Subcutaneous preadipocyte (primary cell): ENCODE measurements around the gene HYOU1. TPM values are rescaled to one million over a fixed set of nuclear protein-coding genes. Genes with fewer than 3 reads are reported as not detected.

Experiments used
- small RNA-seq: library from RNA; depleted of rRNA; stranded (forward); fragments of <200 nt; gene quantifications from one replicate; pipeline ENCODE3, GENCODE V24; 2012
- total RNA-seq: library from RNA; depleted of rRNA; stranded (reverse); fragments of >200 nt; gene quantifications from 2 replicates; pipeline ENCODE4 v1.2.3, GENCODE V29; 2012

HYOU1 gene, protein sequence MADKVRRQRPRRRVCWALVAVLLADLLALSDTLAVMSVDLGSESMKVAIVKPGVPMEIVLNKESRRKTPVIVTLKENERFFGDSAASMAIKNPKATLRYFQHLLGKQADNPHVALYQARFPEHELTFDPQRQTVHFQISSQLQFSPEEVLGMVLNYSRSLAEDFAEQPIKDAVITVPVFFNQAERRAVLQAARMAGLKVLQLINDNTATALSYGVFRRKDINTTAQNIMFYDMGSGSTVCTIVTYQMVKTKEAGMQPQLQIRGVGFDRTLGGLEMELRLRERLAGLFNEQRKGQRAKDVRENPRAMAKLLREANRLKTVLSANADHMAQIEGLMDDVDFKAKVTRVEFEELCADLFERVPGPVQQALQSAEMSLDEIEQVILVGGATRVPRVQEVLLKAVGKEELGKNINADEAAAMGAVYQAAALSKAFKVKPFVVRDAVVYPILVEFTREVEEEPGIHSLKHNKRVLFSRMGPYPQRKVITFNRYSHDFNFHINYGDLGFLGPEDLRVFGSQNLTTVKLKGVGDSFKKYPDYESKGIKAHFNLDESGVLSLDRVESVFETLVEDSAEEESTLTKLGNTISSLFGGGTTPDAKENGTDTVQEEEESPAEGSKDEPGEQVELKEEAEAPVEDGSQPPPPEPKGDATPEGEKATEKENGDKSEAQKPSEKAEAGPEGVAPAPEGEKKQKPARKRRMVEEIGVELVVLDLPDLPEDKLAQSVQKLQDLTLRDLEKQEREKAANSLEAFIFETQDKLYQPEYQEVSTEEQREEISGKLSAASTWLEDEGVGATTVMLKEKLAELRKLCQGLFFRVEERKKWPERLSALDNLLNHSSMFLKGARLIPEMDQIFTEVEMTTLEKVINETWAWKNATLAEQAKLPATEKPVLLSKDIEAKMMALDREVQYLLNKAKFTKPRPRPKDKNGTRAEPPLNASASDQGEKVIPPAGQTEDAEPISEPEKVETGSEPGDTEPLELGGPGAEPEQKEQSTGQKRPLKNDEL
- total RNA-seq, result 73.1 and 128 TPM in 2 replicates

GRCh38 chr11:119057000-119057769 lies at the start of gene HYOU1:
Gene HYOU1 (minus strand): TSS chr11:119057205. CDS start chr11:119056160, 1,045 bp downstream.

GRCh38 chr11:119101759-119102423 lies 44.9 kb upstream of the HYOU1 start, which contains the start of gene DPAGT1:
Gene DPAGT1 (minus strand): TSS chr11:119101853. CDS start chr11:119101655, 198 bp downstream.

DNA sequence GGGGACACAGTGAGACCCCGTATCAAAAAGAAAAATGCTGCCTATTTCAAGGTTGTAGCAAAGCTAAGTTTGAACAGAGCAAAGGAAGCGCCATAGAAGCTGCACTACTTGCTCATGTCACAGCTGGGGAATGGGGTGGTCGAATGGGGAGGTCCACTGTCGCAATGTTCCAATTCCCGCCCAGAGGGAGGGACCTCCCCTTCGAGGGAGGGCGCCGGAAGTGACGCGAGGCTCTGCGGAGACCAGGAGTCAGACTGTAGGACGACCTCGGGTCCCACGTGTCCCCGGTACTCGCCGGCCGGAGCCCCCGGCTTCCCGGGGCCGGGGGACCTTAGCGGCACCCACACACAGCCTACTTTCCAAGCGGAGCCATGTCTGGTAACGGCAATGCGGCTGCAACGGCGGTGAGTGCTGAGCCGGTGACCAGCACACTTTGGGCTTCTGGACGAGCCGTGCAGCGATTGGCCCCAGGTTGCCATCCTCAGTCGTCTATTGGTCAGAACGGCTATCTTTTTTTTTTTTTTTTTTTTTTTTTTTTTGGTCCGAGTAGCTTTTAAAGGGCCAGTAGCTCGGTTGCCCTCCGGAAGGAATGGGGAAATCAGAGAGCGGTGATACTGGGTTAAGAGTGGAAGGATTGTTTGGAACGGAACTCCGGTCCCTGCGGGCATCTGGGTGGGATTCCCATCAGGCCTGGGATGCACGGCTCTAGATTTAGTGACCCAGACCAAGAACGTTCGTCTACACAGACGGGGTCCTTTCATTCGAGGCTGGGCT lies 27.8 kb upstream of the HYOU1 start, which contains the start of gene HMBS:
Gene HMBS (plus strand): TSS at position 219 of the 774 bp plus-strand sequence. CDS start 153 bp downstream, at position 372.

GRCh38 chr11:119067371-119068222 lies 10.6 kb upstream of the HYOU1 start, which contains the start of gene VPS11:
Gene VPS11 (plus strand): TSS chr11:119067818. CDS start chr11:119067824, 6 bp downstream.

DNA sequence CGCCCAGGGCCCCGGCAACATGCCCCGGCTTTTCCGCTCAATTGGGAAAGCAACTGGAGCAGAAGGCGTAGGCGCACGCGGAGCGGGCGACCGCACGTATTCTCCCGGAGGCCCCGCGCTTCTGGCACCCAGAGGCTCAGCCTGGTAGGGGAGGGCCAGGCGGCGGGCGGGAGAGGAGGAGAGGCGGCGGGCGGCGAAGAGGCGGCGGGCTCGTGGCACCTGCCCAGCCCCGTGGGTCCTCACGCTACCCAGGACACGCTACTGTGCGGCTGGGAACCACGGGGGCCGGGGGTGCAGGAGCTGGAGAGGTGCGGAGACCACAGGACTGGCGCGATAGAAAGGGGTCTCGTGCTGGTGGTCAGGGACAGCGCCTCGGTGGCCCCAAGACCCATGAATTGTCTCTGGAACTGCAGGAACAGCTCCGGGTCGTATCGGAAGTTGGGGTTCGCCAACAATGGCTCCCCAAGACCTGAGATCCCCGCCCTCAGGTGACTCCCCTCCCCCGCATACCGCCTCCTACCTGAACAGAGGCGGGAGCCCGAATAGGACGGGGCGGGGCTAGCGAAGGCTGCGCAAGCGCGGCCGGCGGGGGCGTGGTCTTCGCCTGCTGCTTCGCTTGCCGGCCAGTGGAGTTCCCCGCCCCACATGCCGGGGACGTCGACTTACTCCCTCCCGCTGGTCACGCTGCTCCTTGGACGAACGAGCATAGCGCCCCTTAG lies 26.5 kb downstream of the HYOU1 start, which contains the start of gene SLC37A4:
Gene SLC37A4 (minus strand): TSS at position 549 of the 719 bp plus-strand sequence.

GRCh38 chr11:119018074-119018938 lies 38.7 kb downstream of the HYOU1 start, which contains the start of the genes RPS25 and TRAPPC4:
Gene RPS25 (minus strand): TSS chr11:119018343. CDS start chr11:119018284, 59 bp downstream.
Gene TRAPPC4 (plus strand): TSS chr11:119018766. CDS start chr11:119018796, 30 bp downstream.

GRCh38 chr11:118997627-118998387 lies 59.2 kb downstream of the HYOU1 start, which contains the start of gene CENATAC:
Gene CENATAC (plus strand): TSS chr11:118998138. CDS start chr11:118998198, 60 bp downstream.

Small RNAs within 50 kb of the gene (small RNA-seq; reads per million reads assigned to genes)
- not detected for gene AP003392.2
- gene RF00017, result not detected
- not detected for gene RF00019

Other genes starting within 250 kb of the HYOU1 start
- gene CXCR5, start 173.3 kb downstream of the HYOU1 start, total RNA-seq, result not detected in 2 replicates
- gene BCL9L, start 131.3 kb downstream of the HYOU1 start, total RNA-seq, result 18.0 and 20.1 TPM in 2 replicates
- gene UPK2, start 100.9 kb downstream of the HYOU1 start, total RNA-seq, result not detected in 2 replicates
- gene FOXR1, start 85.4 kb downstream of the HYOU1 start, total RNA-seq, result not detected in 2 replicates
- 21.7 and 29.7 TPM in 2 replicates for gene CENATAC, start 59.1 kb downstream of the HYOU1 start, total RNA-seq
- 492 and 1,967 TPM in 2 replicates for gene RPS25, start 38.9 kb downstream of the HYOU1 start, total RNA-seq
- 66.1 and 79.8 TPM in 2 replicates for gene TRAPPC4, start 38.4 kb downstream of the HYOU1 start, total RNA-seq
- gene SLC37A4, start 26.3 kb downstream of the HYOU1 start, total RNA-seq, result 12.5 TPM in 2 replicates
- 28.0 and 34.9 TPM in 2 replicates for gene VPS11, start 10.6 kb upstream of the HYOU1 start, total RNA-seq
- gene HMBS, start 27.7 kb upstream of the HYOU1 start, total RNA-seq, result 9.9 and 13.5 TPM in 2 replicates
- 25.4 and 26.8 TPM in 2 replicates for gene DPAGT1, start 44.6 kb upstream of the HYOU1 start, total RNA-seq
- gene C2CD2L, start 50.1 kb upstream of the HYOU1 start, total RNA-seq, result 1.5 and 4.5 TPM in 2 replicates
- 12.9 and 16.2 TPM in 2 replicates for gene HINFP, start 64.4 kb upstream of the HYOU1 start, total RNA-seq
- gene ABCG4, start 91.8 kb upstream of the HYOU1 start, total RNA-seq, result under 0.01 TPM in 2 replicates
- 10.0 and 12.5 TPM in 2 replicates for gene NLRX1, start 111.5 kb upstream of the HYOU1 start, total RNA-seq
- not detected in 2 replicates for gene NHERF4, start 128.3 kb upstream of the HYOU1 start, total RNA-seq
- gene CBL, start 149.1 kb upstream of the HYOU1 start, total RNA-seq, result 8.1 and 11.7 TPM in 2 replicates